GM18498 (cell line): ENCODE measurements around the gene TNNI2.
"Not testable (repeated sequence)": the region's sequence is repeated elsewhere in the genome, so short reads cannot be mapped to it uniquely, and the experiment has no call there.

Source experiments
- ATAC-seq: cut with Tn5 transposase; IDR thresholded peaks from one replicate; pipeline ENCODE4 v1.9.1; 2021; ENCODE audit warnings: mild to moderate bottlenecking, moderate library complexity; ENCODE audit not compliant: unreplicated experiment

The TNNI2 gene

GRCh38 chr11:1871531-1871930 lies 32.8 kb downstream of the TNNI2 start:
- ATAC-seq, result no peak

- ATAC-seq, result no peak
Measured at GRCh38 chr11:1872267-1872985, 33.6 kb downstream of the TNNI2 start.

- no peak for ATAC-seq
Measured at GRCh38 chr11:1873048-1873812, 34.4 kb downstream of the TNNI2 start.

- not testable (repeated sequence) for ATAC-seq
Measured at GRCh38 chr11:1873813-1874150, 35.0 kb downstream of the TNNI2 start.

- ATAC-seq, result not testable (repeated sequence)
Measured at GRCh38 chr11:1874441-1875092, 35.8 kb downstream of the TNNI2 start.

- no peak for ATAC-seq
Measured at GRCh38 chr11:1875093-1875850, 36.5 kb downstream of the TNNI2 start.

- not testable (repeated sequence) for ATAC-seq
Measured at GRCh38 chr11:1875851-1876301, 37.1 kb downstream of the TNNI2 start.

GRCh38 chr11:1876361-1877063 lies 37.7 kb downstream of the TNNI2 start:
- no peak for ATAC-seq

- no peak for ATAC-seq
Measured at GRCh38 chr11:1877211-1878136, 38.7 kb downstream of the TNNI2 start.

GRCh38 chr11:1878137-1879031 lies 39.6 kb downstream of the TNNI2 start:
- ATAC-seq, result no peak

- no peak for ATAC-seq
Measured at GRCh38 chr11:1879342-1879940, 40.7 kb downstream of the TNNI2 start.

- ATAC-seq, result no peak
Measured at GRCh38 chr11:1879941-1880720, 41.4 kb downstream of the TNNI2 start.

- ATAC-seq, result no peak
Measured at GRCh38 chr11:1880746-1881441, 42.1 kb downstream of the TNNI2 start.

- no peak for ATAC-seq
Measured at GRCh38 chr11:1881442-1882264, 42.9 kb downstream of the TNNI2 start.

GRCh38 chr11:1882265-1883238 lies 43.8 kb downstream of the TNNI2 start:
- ATAC-seq, result no peak
